ENCODE measurements around the gene TSEN2. TPM values are rescaled to one million over a fixed set of nuclear protein-coding genes. Genes with fewer than 3 reads are reported as not detected.
A peak's percentile ranks its signal among the peaks of the same experiment; 100 is the strongest.

Gene TSEN2
- total RNA-seq, 1 experiment from 2014 or later = 22.0 TPM

DNA sequence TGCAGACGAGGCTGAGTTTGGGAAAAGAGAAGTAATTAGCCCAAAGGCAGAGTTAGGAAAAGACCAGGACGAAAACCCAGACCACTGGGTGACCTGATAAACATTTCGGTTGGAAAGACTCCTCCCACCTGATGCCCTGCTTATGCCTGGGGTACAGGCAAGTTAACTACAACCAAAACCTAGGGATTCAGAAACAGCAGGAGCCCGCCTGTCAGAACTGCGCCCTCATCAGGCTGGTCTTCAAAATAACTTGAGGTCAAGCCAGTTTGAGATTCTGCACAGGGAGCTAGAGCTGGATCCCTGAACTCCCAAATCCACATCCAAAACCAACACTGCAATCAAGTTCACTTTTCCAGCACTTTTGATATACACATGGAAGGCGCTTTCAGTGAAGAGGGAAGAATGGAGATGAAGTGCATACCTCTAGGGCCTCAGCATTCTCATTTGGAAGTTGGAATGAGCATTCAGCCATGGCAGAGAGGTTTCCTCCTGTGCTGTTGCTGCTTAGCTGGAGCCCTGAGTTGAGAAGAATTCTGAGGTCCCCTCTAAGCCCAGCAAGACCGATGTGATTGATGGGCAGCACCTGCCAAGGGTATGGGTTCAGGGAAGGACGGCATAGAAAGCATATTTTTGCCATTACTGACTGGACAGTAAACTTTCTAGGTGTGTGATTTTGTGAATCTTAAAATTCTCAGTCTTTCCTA, 11.6 kb downstream of the TSEN2 start:
- peak; percentile 58 for DNase-seq
- no peaks in the 10 kb centered on the region; a peak in 1 of 4 replicates for H3K4me1 Mint-ChIP-seq
- Histone ChIP-seq H3K23me2 (ENCODE audit: insufficient read length, low read depth, low read length, poor library complexity, severe bottlenecking) (no peaks in the 10 kb centered on the region), H3K4ac (ENCODE audit: low read depth, low read length) (no peak overlapping the region), H4K91ac (ENCODE audit: insufficient read length, low read depth, low read length) (no peak overlapping the region), H3K23ac (ENCODE audit: insufficient read length, low read depth, low read length) (no peak overlapping the region), H3K56ac (ENCODE audit: insufficient read length, low read depth, low read length) (no peak overlapping the region), H3K27me3 (ENCODE audit: insufficient read depth, low read length) (no peaks in the 10 kb centered on the region), H2BK15ac (ENCODE audit: low read depth, low read length) (no peak overlapping the region), H3K4me1 (ENCODE audit: insufficient read depth, low read length) (no peaks in the 10 kb centered on the region), H3K18ac (ENCODE audit: insufficient read length, low read depth, low read length) (no peak overlapping the region), H2BK20ac (ENCODE audit: low read depth, low read length, poor library complexity, severe bottlenecking) (no peak overlapping the region), H3K9ac (ENCODE audit: extremely low read depth, insufficient read length, low read length) (no peak overlapping the region), H2BK12ac (ENCODE audit: insufficient read length, low read depth, low read length) (no peak overlapping the region), H2BK120ac (ENCODE audit: low read depth, low read length, poor library complexity, severe bottlenecking) (no peak overlapping the region), H3K79me2 (ENCODE audit: insufficient read depth, low read length) (no peaks in the 10 kb centered on the region), H3T11ph (ENCODE audit: low read length) (no peak overlapping the region), H4K20me1 (ENCODE audit: control insufficient read depth, insufficient read depth, insufficient read length) (no peaks in the 10 kb centered on the region), H3K9me3 (ENCODE audit: control insufficient read depth, low read depth, low read length) (no peaks in the 10 kb centered on the region), H3K27ac (ENCODE audit: insufficient read length, low read depth, low read length) (no peak overlapping the region), H4K5ac (ENCODE audit: insufficient read length, low read depth, low read length) (no peak overlapping the region), H3K4me2 (ENCODE audit: insufficient read depth, insufficient read length, low read length) (no peak overlapping the region), H2AFZ (ENCODE audit: low read length) (no peak overlapping the region), H4K8ac (replicated peaks; ENCODE audit: insufficient read length, low read depth, low read length) (no peak overlapping the region), H2AK5ac (ENCODE audit: insufficient read length, low read length) (no peak overlapping the region), H3K79me1 (ENCODE audit: insufficient read depth, low read depth, low read length, poor library complexity, severe bottlenecking) (no peaks in the 10 kb centered on the region), H3K14ac (ENCODE audit: insufficient read depth, low read length) (no peak overlapping the region), H2BK5ac (ENCODE audit: insufficient read length, low read length) (no peak overlapping the region)
- no CpG with 5 or more reads among the region's 8 CpGs for WGBS (ENCODE audit: extremely low coverage, insufficient read length, low lambda C conversion rate)
- TF ChIP-seq, protein P1, sequence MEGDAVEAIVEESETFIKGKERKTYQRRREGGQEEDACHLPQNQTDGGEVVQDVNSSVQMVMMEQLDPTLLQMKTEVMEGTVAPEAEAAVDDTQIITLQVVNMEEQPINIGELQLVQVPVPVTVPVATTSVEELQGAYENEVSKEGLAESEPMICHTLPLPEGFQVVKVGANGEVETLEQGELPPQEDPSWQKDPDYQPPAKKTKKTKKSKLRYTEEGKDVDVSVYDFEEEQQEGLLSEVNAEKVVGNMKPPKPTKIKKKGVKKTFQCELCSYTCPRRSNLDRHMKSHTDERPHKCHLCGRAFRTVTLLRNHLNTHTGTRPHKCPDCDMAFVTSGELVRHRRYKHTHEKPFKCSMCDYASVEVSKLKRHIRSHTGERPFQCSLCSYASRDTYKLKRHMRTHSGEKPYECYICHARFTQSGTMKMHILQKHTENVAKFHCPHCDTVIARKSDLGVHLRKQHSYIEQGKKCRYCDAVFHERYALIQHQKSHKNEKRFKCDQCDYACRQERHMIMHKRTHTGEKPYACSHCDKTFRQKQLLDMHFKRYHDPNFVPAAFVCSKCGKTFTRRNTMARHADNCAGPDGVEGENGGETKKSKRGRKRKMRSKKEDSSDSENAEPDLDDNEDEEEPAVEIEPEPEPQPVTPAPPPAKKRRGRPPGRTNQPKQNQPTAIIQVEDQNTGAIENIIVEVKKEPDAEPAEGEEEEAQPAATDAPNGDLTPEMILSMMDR (conservative IDR thresholded peaks at IDR 0.05) = peak; percentile 64
- H3K36me3 Mint-ChIP-seq (ENCODE audit: insufficient read depth in 1 of 3, low read depth in 3 of 3) = peaks cover 32 to 74% (median 62%) of the 10 kb centered on the region in 3 experiments; a peak in 6 of 7 replicates
- H3K9me3 Mint-ChIP-seq = no peaks in the 10 kb centered on the region
- H3K27me3 Mint-ChIP-seq (ENCODE audit: low read depth) = no peaks in the 10 kb centered on the region
- H3K27ac Mint-ChIP-seq = no peak overlapping the region
- H3K4me3 Mint-ChIP-seq = no peak overlapping the region

Data from H9 (cell line).